ENCODE data around the gene TMEM243.

TMEM243 gene

GRCh38 chr7:87156709-87157108 lies 62.8 kb downstream of the TMEM243 start:
- H3K36me3 Mint-ChIP-seq (ENCODE audit: low read depth): peaks cover 67% of the 10 kb centered on the region
- no peaks in the 10 kb centered on the region for H3K27me3 Mint-ChIP-seq
- H3K27ac Mint-ChIP-seq: peak overlapping the region; percentile 29

GRCh38 chr7:87155788-87156187 lies 63.7 kb downstream of the TMEM243 start:
- peaks cover 62% of the 10 kb centered on the region for H3K36me3 Mint-ChIP-seq (ENCODE audit: low read depth)
- no peaks in the 10 kb centered on the region for H3K27me3 Mint-ChIP-seq
- peaks cover 68% of the 10 kb centered on the region for H3K4me1 Mint-ChIP-seq (ENCODE audit: low read depth)
- no peak overlapping the region for H3K27ac Mint-ChIP-seq
- H3K9me3 Mint-ChIP-seq: no peaks in the 10 kb centered on the region
- peak overlapping the region; percentile 15 for H3K4me3 Mint-ChIP-seq
- DNase-seq: no peak

More at GRCh38 chr7:87156709-87157108, 62.8 kb downstream of the TMEM243 start:
- Mint-ChIP-seq H3K9me3 (no peaks in the 10 kb centered on the region), H3K4me1 (ENCODE audit: low read depth) (peaks cover 65% of the 10 kb centered on the region), H3K4me3 (peak overlapping the region; percentile 15)
- DNase-seq: no peak

- H3K9me3 Mint-ChIP-seq: no peaks in the 10 kb centered on the region
- H3K27me3 Mint-ChIP-seq: no peaks in the 10 kb centered on the region
- H3K4me1 Mint-ChIP-seq (ENCODE audit: low read depth): peaks cover 61% of the 10 kb centered on the region
- no peak for DNase-seq
- peak overlapping the region; percentile 88 for H3K4me3 Mint-ChIP-seq
- H3K27ac Mint-ChIP-seq: peak overlapping the region; percentile 8
- H3K36me3 Mint-ChIP-seq (ENCODE audit: low read depth): peaks cover 55% of the 10 kb centered on the region
These were observed 65.0 kb downstream of the TMEM243 start for GRCh38 chr7:87154569-87154968.

GRCh38 chr7:87154166-87154565 lies 65.4 kb downstream of the TMEM243 start:
- peak overlapping the region; percentile 8 for H3K27ac Mint-ChIP-seq
- no peak for DNase-seq
- peaks cover 57% of the 10 kb centered on the region for H3K4me1 Mint-ChIP-seq (ENCODE audit: low read depth)
- peaks cover 52% of the 10 kb centered on the region for H3K36me3 Mint-ChIP-seq (ENCODE audit: low read depth)
- H3K9me3 Mint-ChIP-seq: no peaks in the 10 kb centered on the region
- peak overlapping the region; percentile 88 for H3K4me3 Mint-ChIP-seq
- no peaks in the 10 kb centered on the region for H3K27me3 Mint-ChIP-seq

GRCh38 chr7:87152897-87153641 lies 66.5 kb downstream of the TMEM243 start:
- H3K4me3 Mint-ChIP-seq: peak overlapping the region; percentile 88
- no peaks in the 10 kb centered on the region for H3K27me3 Mint-ChIP-seq
- peaks cover 52% of the 10 kb centered on the region for H3K4me1 Mint-ChIP-seq (ENCODE audit: low read depth)
- peaks cover 50% of the 10 kb centered on the region for H3K36me3 Mint-ChIP-seq (ENCODE audit: low read depth)
- H3K9me3 Mint-ChIP-seq: no peaks in the 10 kb centered on the region
- DNase-seq: peak; percentile 66
- peak overlapping the region; percentile 98 for H3K27ac Mint-ChIP-seq

GRCh38 chr7:87152112-87152896 lies 67.2 kb downstream of the TMEM243 start, which contains the start of gene DMTF1:
TSS of gene DMTF1 (plus strand) at chr7:87152453. CDS start at chr7:87164942, 12,489 bp downstream.
- peak; percentile 91 for DNase-seq
- H3K27me3 Mint-ChIP-seq: no peaks in the 10 kb centered on the region
- H3K4me3 Mint-ChIP-seq: peak within 1 kb of the TSS; percentile 88
- H3K4me1 Mint-ChIP-seq (ENCODE audit: low read depth): peaks cover 44% of the 10 kb centered on the region
- no peaks in the 10 kb centered on the region for H3K9me3 Mint-ChIP-seq
- peak within 1 kb of the TSS; percentile 98 for H3K27ac Mint-ChIP-seq
- peaks cover 46% of the 10 kb centered on the region for H3K36me3 Mint-ChIP-seq (ENCODE audit: low read depth)

GRCh38 chr7:87151729-87152111 lies 67.8 kb downstream of the TMEM243 start:
- peak overlapping the region; percentile 98 for H3K27ac Mint-ChIP-seq
- H3K27me3 Mint-ChIP-seq: no peaks in the 10 kb centered on the region
- no peak for DNase-seq
- H3K36me3 Mint-ChIP-seq (ENCODE audit: low read depth): peaks cover 41% of the 10 kb centered on the region
- peaks cover 38% of the 10 kb centered on the region for H3K4me1 Mint-ChIP-seq (ENCODE audit: low read depth)
- H3K9me3 Mint-ChIP-seq: no peaks in the 10 kb centered on the region
- peak overlapping the region; percentile 88 for H3K4me3 Mint-ChIP-seq

GRCh38 chr7:87151002-87151728 lies 68.4 kb downstream of the TMEM243 start:
- DNase-seq: no peak
- peak overlapping the region; percentile 98 for H3K27ac Mint-ChIP-seq
- no peaks in the 10 kb centered on the region for H3K27me3 Mint-ChIP-seq
- H3K36me3 Mint-ChIP-seq (ENCODE audit: low read depth): peaks cover 35% of the 10 kb centered on the region
- H3K9me3 Mint-ChIP-seq: no peaks in the 10 kb centered on the region
- H3K4me1 Mint-ChIP-seq (ENCODE audit: low read depth): peaks cover 32% of the 10 kb centered on the region
- H3K4me3 Mint-ChIP-seq: peak overlapping the region; percentile 88

- peaks cover 13% of the 10 kb centered on the region for H3K36me3 Mint-ChIP-seq (ENCODE audit: low read depth)
- no peak for DNase-seq
These were observed 71.1 kb downstream of the TMEM243 start for GRCh38 chr7:87148332-87148955.

GRCh38 chr7:87147500-87147899 lies 72.0 kb downstream of the TMEM243 start:
- H3K27ac Mint-ChIP-seq: no peak overlapping the region
- H3K9me3 Mint-ChIP-seq: no peaks in the 10 kb centered on the region
- H3K4me1 Mint-ChIP-seq (ENCODE audit: low read depth): peaks cover 16% of the 10 kb centered on the region
- peaks cover 4% of the 10 kb centered on the region for H3K36me3 Mint-ChIP-seq (ENCODE audit: low read depth)
- DNase-seq: no peak
- H3K27me3 Mint-ChIP-seq: peaks cover 2% of the 10 kb centered on the region
- no peak overlapping the region for H3K4me3 Mint-ChIP-seq

More at GRCh38 chr7:87148332-87148955, 71.1 kb downstream of the TMEM243 start:
- H3K9me3 Mint-ChIP-seq: no peaks in the 10 kb centered on the region
- no peak overlapping the region for H3K27ac Mint-ChIP-seq
- H3K27me3 Mint-ChIP-seq: no peaks in the 10 kb centered on the region
- no peak overlapping the region for H3K4me3 Mint-ChIP-seq
- peaks cover 16% of the 10 kb centered on the region for H3K4me1 Mint-ChIP-seq (ENCODE audit: low read depth)

GRCh38 chr7:87146740-87147386 lies 72.7 kb downstream of the TMEM243 start:
- Mint-ChIP-seq H3K4me1 (ENCODE audit: low read depth) (peaks cover 15% of the 10 kb centered on the region), H3K27me3 (peaks cover 2% of the 10 kb centered on the region), H3K27ac (no peak overlapping the region), H3K9me3 (no peaks in the 10 kb centered on the region), H3K36me3 (ENCODE audit: low read depth) (peaks cover 2% of the 10 kb centered on the region), H3K4me3 (no peak overlapping the region)
- no peak for DNase-seq
